HL-60 (cell line): Measurements from ENCODE around the gene CA4.

Experiments
- GABPA ChIP-seq: IDR thresholded peaks from 2 replicates; pipeline ENCODE4 v1.6.1; 2012; ENCODE audit warnings: low read depth
- POLR2AphosphoS5 ChIP-seq: IDR thresholded peaks from 2 replicates; pipeline ENCODE4 v1.6.1; 2012; ENCODE audit warnings: low read depth
- TF ChIP-seq, protein P1 (sequence below): IDR thresholded peaks from one replicate; pipeline ENCODE4 v1.5.1; 2011; ENCODE audit warnings: low read length, control low read depth, inconsistent platforms; ENCODE audit not compliant: insufficient read depth

- TF ChIP-seq, protein P1, sequence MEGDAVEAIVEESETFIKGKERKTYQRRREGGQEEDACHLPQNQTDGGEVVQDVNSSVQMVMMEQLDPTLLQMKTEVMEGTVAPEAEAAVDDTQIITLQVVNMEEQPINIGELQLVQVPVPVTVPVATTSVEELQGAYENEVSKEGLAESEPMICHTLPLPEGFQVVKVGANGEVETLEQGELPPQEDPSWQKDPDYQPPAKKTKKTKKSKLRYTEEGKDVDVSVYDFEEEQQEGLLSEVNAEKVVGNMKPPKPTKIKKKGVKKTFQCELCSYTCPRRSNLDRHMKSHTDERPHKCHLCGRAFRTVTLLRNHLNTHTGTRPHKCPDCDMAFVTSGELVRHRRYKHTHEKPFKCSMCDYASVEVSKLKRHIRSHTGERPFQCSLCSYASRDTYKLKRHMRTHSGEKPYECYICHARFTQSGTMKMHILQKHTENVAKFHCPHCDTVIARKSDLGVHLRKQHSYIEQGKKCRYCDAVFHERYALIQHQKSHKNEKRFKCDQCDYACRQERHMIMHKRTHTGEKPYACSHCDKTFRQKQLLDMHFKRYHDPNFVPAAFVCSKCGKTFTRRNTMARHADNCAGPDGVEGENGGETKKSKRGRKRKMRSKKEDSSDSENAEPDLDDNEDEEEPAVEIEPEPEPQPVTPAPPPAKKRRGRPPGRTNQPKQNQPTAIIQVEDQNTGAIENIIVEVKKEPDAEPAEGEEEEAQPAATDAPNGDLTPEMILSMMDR, result no peak
- no peak for TF ChIP-seq GABPA
- TF ChIP-seq POLR2AphosphoS5, result no peak
These were observed 21.3 kb downstream of the CA4 start for GRCh38 chr17:60170835-60171752.
